ENCODE measurements around the gene PTPRQ.

GRCh38 chr12:80622271-80622670 lies 178.2 kb downstream of the PTPRQ start:
- TF ChIP-seq CTCF (IDR thresholded peaks at IDR 0.05) (no peak), POLR2A (IDR thresholded peaks at IDR 0.05) (no peak), POLR2AphosphoS5 (IDR thresholded peaks at IDR 0.05) (no peak), EP300 (IDR thresholded peaks at IDR 0.05) (no peak)

Measured in suprapubic skin (tissue), 4 donors.